CD4-positive, alpha-beta T cell (primary cell): Measurements from ENCODE around the gene SLC25A24. TPM values are rescaled to one million over a fixed set of nuclear protein-coding genes. Genes with fewer than 3 reads are reported as not detected.
A peak's percentile ranks its signal among the peaks of the same experiment; 100 is the strongest.
"Not testable (repeated sequence)": the region's sequence is repeated elsewhere in the genome, so short reads cannot be mapped to it uniquely, and the experiment has no call there.

Source experiments
- ATAC-seq: fragments of 200-7000 bp; cut with Tn5 transposase; one replicate; pipeline ENCODE4 v1.10.0; 2022; ENCODE audit warnings: mild to moderate bottlenecking; ENCODE audit not compliant: poor library complexity
- CTCF ChIA-PET: fragments of 350-600 bp; sonication (Branson Sonifier 250); formaldehyde crosslinking; loops from one replicate; lab custom pipeline; 2021; ENCODE audit warnings: antibody characterized with exemption, inconsistent platforms; lab: Charles Lee
- POLR2A ChIA-PET: fragments of 350-600 bp; sonication (Branson Sonifier 250); formaldehyde crosslinking; loops from one replicate; lab custom pipeline; 2021; ENCODE audit warnings: antibody characterized with exemption, inconsistent platforms; lab: Charles Lee
- DNase-seq, 14 experiments: peaks; one replicate each; pipeline ENCODE4 v3.0.0-alpha.2; 2013 to 2020; ENCODE audit warnings: mixed read lengths in 2 of 14
- H3K27ac ChIP-seq, 2 donors: one replicate each; pipeline versions ENCODE4 v1.5.1 to v1.7.0; 2013; ENCODE audit warnings: low read length in 2 of 2, low read depth in 1 of 2, mild to moderate bottlenecking in 1 of 2
- H3K27me3 ChIP-seq, 2 experiments: 1 replicate in 1 of 2; 2 replicates in 1 of 2; pipeline versions ENCODE4 v1.6.1 to v1.7.0; 2013; ENCODE audit warnings: low read length in 2 of 2, control low read depth in 1 of 2, mild to moderate bottlenecking in 1 of 2, moderate library complexity in 1 of 2; ENCODE audit not compliant: insufficient read depth in 2 of 2, control insufficient read depth in 1 of 2
- H3K36me3 ChIP-seq: one replicate; pipeline ENCODE4 v1.6.1; 2013; ENCODE audit warnings: low read length, control low read depth; ENCODE audit not compliant: insufficient read depth
- H3K4me1 ChIP-seq: one replicate; pipeline ENCODE4 v1.6.1; 2013; ENCODE audit warnings: low read length, control low read depth; ENCODE audit not compliant: insufficient read depth
- H3K4me3 ChIP-seq: one replicate; pipeline ENCODE4 v1.5.1; 2013; ENCODE audit warnings: mild to moderate bottlenecking, low read length, moderate library complexity
- H3K9me3 ChIP-seq, 2 experiments: 1 replicate in 1 of 2; 2 replicates in 1 of 2; pipeline versions ENCODE4 v1.6.1 to v1.7.0; 2013; ENCODE audit warnings: low read length in 2 of 2, mild to moderate bottlenecking in 2 of 2, control low read depth in 1 of 2, moderate library complexity in 1 of 2; ENCODE audit not compliant: control insufficient read depth in 1 of 2, insufficient read depth in 1 of 2
- H3K27ac Mint-ChIP-seq: one replicate; pipeline ENCODE4 v1.8.0; 2020; ENCODE audit warnings: mixed read lengths
- H3K27me3 Mint-ChIP-seq: one replicate; pipeline ENCODE4 v1.8.0; 2021; ENCODE audit warnings: mixed read lengths
- H3K36me3 Mint-ChIP-seq: one replicate; pipeline ENCODE4 v1.8.0; 2021; ENCODE audit warnings: low read depth, mixed read lengths
- H3K4me1 Mint-ChIP-seq: one replicate; pipeline ENCODE4 v1.8.0; 2021; ENCODE audit warnings: low read depth, mixed read lengths
- H3K4me3 Mint-ChIP-seq: one replicate; pipeline ENCODE4 v1.8.0; 2020; ENCODE audit warnings: mild to moderate bottlenecking, mixed read lengths
- H3K9me3 Mint-ChIP-seq: one replicate; pipeline ENCODE4 v1.8.0; 2020; ENCODE audit warnings: mixed read lengths
- CTCF ChIP-seq: fragments of 200-600 bp; IDR thresholded peaks from one replicate; pipeline ENCODE4 v1.8.0; 2022; ENCODE audit warnings: antibody characterized with exemption, mild to moderate bottlenecking
- intact Hi-C, 2 experiments: fragments of 100-400 bp; cut with DNase I in 1 of 2; cut with micrococcal nuclease in 1 of 2; formaldehyde crosslinking; loops; one replicate each; pipeline versions ENCODE4 v1.15.1 to v1.9.0; 2023 to 2025; cut with DNase I, micrococcal nuclease
- polyA plus RNA-seq, 2 donors: library from polyadenylated mRNA; unstranded; fragments of 120-200 nt; gene quantifications; one replicate each; pipeline ENCODE4 v1.2.1, GENCODE V29; 2013
- total RNA-seq, 174 experiments: library from RNA in 2 of 174; stranded (reverse) in 2 of 174; gene quantifications; one replicate each; pipeline ENCODE4 v1.2.3 and lab custom pipeline; 2021 to 2026

The SLC25A24 gene
- total RNA-seq = 1 to 10 TPM; 4.9 to 5.5 TPM
- polyA plus RNA-seq (2013, experiment 1 of 2) = 18.6 TPM
- 20.5 TPM for polyA plus RNA-seq (2013, experiment 2 of 2)
- total RNA-seq (lab: John Stamatoyannopoulos, UW) = 3.8 to 64.5 (median 32.5) reads per million in 172 experiments

DNA sequence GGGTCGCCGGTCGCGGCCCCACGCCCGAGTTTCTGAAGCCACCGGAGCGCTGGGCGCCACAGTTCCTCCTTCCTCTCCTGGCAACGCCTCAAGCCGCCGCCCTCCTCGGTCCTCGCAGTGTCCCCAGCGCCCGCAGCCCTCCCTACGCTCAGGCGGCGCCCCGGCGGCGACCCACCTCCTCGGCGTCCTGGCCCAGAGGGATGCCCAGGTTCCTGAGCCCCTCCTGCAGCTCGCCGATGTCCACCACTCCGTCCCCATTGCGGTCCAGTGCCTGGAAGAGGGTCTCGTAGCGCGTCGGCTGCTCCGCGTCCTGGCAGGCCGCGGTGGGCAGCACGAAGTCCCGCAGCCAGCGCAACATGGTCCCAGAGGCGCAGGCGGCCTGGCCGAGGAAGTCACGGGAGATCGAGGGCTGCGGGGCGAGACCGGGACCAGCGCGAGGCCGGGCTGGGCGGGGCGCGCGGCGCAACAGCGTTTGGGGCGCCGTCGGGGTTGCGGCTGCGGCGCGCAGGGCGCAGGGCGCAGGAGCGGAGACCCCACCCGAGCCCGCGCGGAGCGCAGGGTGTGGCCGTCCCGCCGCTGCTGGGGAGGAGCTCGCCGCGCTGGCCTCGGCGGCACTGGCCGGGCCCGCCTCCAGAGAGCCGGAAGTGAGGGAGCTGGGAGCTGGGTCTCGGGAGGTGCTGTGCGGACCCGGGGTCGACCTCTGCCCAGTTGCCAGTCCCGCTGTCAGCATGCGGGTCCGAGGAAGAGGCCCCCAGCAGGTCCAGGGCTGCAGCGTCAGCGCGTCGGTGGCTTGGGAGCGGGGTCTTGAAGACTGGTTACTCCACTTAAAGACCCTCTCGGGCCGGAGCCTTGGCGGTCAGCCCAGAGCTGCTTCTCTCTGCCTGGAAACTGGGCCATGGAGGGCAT, at the start of gene SLC25A24:
TSS of gene SLC25A24 (minus strand) at position 563 of the 906 bp plus-strand sequence. CDS start at position 358, 205 bp downstream.
- H3K36me3 Mint-ChIP-seq = peaks cover 7% of the 10 kb centered on the region
- Histone ChIP-seq H3K9me3 (no peaks in the 10 kb centered on the region), H3K27ac (peak within 1 kb of the TSS; percentile 42 to 79), H3K4me1 (peaks cover 16% of the 10 kb centered on the region), H3K36me3 (no peaks in the 10 kb centered on the region), H3K4me3 (peak within 1 kb of the TSS; percentile 97), H3K27me3 (no peaks in the 10 kb centered on the region)
- intact Hi-C loops = loop anchor here (5.0 kb wide), 2 partner anchors 423 to 447 kb away; no protein-coding TSS in a partner anchor
- CTCF ChIA-PET = interaction anchor here (1.0 to 1.9 kb wide), 4 partner anchors 9 to 492 kb away, joined by 3 to 5 read pairs (median 3); partner anchors contain the start of gene PRPF38B
- no peaks in the 10 kb centered on the region for H3K27me3 Mint-ChIP-seq
- POLR2A ChIA-PET = interaction anchor here (0.6 to 2.3 kb wide), 18 partner anchors 10 to 900 kb away, joined by 3 to 21 read pairs (median 4); partner anchors contain the start of genes CLCC1, EEIG2, HENMT1 and PRPF38B
- H3K27ac Mint-ChIP-seq = peak within 1 kb of the TSS; percentile 83
- TF ChIP-seq CTCF = no peak
- H3K4me3 Mint-ChIP-seq = peak within 1 kb of the TSS; percentile 94
- peaks cover 34% of the 10 kb centered on the region for H3K4me1 Mint-ChIP-seq
- H3K9me3 Mint-ChIP-seq = no peaks in the 10 kb centered on the region
- ATAC-seq = peak; percentile 92
- peak; percentile 51 to 89 (median 69) for DNase-seq

DNA sequence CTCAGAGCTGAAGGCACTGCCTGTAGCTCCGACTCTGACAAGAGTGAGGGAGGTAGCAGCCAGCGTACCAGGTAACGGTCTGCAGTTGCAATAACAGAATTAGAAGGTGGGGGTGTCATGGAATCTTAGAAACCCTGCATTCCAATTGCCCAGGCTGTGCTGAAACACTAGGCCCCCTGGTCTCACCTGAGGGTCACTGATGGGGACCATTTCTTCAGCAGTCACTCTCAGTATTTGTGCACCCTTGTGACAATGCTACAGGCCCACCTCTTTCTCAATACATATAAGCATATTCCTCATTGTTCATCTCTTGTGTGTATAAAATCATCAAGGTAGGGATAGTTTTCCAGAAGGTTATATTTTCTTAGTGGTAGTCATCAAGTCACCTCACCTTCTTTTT, 43.8 kb upstream of the SLC25A24 start, which contains the start of gene NBPF4:
TSS of gene NBPF4 (minus strand) at position 101 of the 400 bp plus-strand sequence. CDS start 315 bp downstream, outside the sequence.
- POLR2A ChIA-PET, H3K4me3 Mint-ChIP-seq, intact Hi-C loops, H3K9me3 Mint-ChIP-seq, H3K4me1 ChIP-seq, ATAC-seq, DNase-seq, H3K27me3 Mint-ChIP-seq, H3K27ac Mint-ChIP-seq, H3K36me3 Mint-ChIP-seq, H3K36me3 ChIP-seq, CTCF ChIA-PET, H3K27ac ChIP-seq, H3K27me3 ChIP-seq, H3K4me3 ChIP-seq, H3K4me1 Mint-ChIP-seq, H3K9me3 ChIP-seq: not testable (repeated sequence)

GRCh38 chr1:108239426-108239825, 39.3 kb upstream of the SLC25A24 start:
- H3K4me3 ChIP-seq, intact Hi-C loops, POLR2A ChIA-PET, H3K27ac ChIP-seq, CTCF ChIA-PET, H3K27me3 Mint-ChIP-seq, DNase-seq, ATAC-seq, H3K27me3 ChIP-seq, H3K36me3 ChIP-seq, H3K4me1 Mint-ChIP-seq, H3K36me3 Mint-ChIP-seq, H3K4me3 Mint-ChIP-seq, H3K4me1 ChIP-seq, H3K27ac Mint-ChIP-seq, H3K9me3 Mint-ChIP-seq, H3K9me3 ChIP-seq: not testable (repeated sequence)

DNA sequence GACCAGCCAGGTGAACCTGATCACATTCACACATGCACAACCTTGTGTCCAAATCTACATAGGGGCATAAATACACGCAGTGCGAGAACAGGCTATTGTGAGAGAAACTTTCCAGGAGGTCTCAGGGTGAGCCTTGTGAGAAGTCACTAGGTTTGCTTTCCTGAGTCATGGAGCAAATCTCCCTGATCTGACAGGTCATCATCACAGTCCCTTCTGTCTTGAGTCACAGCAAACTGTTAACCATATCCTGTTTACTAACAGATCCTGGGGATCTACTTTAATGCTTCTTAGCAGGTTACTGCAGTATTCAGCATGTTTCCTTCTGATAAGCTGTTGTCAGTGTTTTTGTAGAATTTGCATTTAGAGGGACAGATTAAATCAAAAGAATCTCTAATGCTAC, 35.2 kb upstream of the SLC25A24 start:
- peak in 1 of 14 experiments; percentile 6 for DNase-seq
- H3K27ac ChIP-seq, H3K4me3 ChIP-seq, H3K4me1 Mint-ChIP-seq, POLR2A ChIA-PET, H3K27me3 Mint-ChIP-seq, H3K27me3 ChIP-seq, intact Hi-C loops, H3K9me3 Mint-ChIP-seq, H3K36me3 Mint-ChIP-seq, H3K27ac Mint-ChIP-seq, H3K4me3 Mint-ChIP-seq, H3K9me3 ChIP-seq, ATAC-seq, H3K36me3 ChIP-seq, CTCF ChIA-PET, H3K4me1 ChIP-seq: not testable (repeated sequence)

DNA sequence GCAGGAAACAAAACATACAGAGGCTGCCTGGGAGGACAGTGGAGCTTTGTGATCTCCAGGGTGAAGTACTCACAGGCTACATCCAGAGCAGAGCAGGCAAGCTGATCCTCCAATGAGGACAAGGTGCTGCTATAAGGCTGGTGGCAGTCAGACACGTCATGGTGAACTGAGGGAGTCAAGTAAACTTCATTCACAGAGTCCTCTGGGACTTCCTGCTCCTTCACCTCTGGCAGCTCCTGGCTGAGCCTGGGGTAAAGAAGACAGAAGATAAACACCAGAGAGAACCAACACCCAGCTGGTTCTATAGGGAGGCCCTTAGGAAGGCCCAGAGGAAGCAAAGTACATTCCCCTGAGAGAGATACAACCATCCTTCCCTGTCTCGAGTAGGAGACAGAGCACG, 32.0 kb upstream of the SLC25A24 start:
- H3K27ac Mint-ChIP-seq, DNase-seq, CTCF ChIA-PET, H3K4me3 Mint-ChIP-seq, ATAC-seq, H3K36me3 ChIP-seq, H3K9me3 Mint-ChIP-seq, H3K9me3 ChIP-seq, H3K4me1 ChIP-seq, H3K36me3 Mint-ChIP-seq, H3K27me3 ChIP-seq, H3K4me1 Mint-ChIP-seq, H3K27ac ChIP-seq, intact Hi-C loops, POLR2A ChIA-PET, H3K4me3 ChIP-seq, H3K27me3 Mint-ChIP-seq: not testable (repeated sequence)

DNA sequence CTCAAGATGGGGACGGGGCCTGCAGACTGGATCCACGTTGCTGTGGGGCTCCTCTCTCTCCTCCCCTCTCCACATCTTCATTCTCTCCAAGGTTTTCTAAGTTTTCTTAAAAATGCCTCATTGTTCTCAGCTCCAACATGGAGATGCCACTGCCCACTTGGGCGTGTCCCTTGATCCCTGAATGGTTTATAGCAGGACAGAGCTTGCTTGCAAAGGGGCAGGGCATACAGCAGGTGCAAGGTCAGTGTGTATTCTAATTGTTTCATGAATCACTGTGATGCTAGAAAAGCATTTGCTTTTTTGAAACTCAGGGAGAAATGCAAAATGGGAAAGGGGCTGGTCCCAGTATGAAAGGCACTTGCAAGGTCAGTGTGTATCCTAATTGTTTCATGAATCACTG, 29.8 kb upstream of the SLC25A24 start:
- DNase-seq, ATAC-seq, H3K4me1 ChIP-seq, H3K4me3 ChIP-seq, H3K27ac ChIP-seq, H3K27me3 Mint-ChIP-seq, CTCF ChIA-PET, H3K4me1 Mint-ChIP-seq, intact Hi-C loops, H3K9me3 ChIP-seq, H3K36me3 ChIP-seq, POLR2A ChIA-PET, H3K27me3 ChIP-seq, H3K27ac Mint-ChIP-seq, H3K36me3 Mint-ChIP-seq, H3K4me3 Mint-ChIP-seq, H3K9me3 Mint-ChIP-seq: not testable (repeated sequence)
